Metanephros (tissue), 2 donors: ENCODE data around the gene CEP19. TPM values are rescaled to one million over a fixed set of nuclear protein-coding genes. Genes with fewer than 3 reads are reported as not detected.

Experiments
- small RNA-seq: library from RNA; depleted of rRNA; stranded (forward); fragments of <200 nt; gene quantifications from one replicate; pipeline ENCODE3, GENCODE V24; 2014; ENCODE audit warnings: low replicate concordance
- total RNA-seq: library from RNA; depleted of rRNA; stranded (reverse); fragments of >200 nt; gene quantifications from one replicate; pipeline ENCODE4 v1.2.3, GENCODE V29; 2014

Gene CEP19, protein sequence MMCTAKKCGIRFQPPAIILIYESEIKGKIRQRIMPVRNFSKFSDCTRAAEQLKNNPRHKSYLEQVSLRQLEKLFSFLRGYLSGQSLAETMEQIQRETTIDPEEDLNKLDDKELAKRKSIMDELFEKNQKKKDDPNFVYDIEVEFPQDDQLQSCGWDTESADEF
- total RNA-seq, result 2.2 TPM

GRCh38 chr3:196711838-196712513, at the start of gene CEP19, which contains the start of gene PIGX:
Gene CEP19 (minus strand): TSS chr3:196712250. CDS start chr3:196708657, 3,593 bp downstream.
Gene PIGX (plus strand): TSS chr3:196712377.

DNA sequence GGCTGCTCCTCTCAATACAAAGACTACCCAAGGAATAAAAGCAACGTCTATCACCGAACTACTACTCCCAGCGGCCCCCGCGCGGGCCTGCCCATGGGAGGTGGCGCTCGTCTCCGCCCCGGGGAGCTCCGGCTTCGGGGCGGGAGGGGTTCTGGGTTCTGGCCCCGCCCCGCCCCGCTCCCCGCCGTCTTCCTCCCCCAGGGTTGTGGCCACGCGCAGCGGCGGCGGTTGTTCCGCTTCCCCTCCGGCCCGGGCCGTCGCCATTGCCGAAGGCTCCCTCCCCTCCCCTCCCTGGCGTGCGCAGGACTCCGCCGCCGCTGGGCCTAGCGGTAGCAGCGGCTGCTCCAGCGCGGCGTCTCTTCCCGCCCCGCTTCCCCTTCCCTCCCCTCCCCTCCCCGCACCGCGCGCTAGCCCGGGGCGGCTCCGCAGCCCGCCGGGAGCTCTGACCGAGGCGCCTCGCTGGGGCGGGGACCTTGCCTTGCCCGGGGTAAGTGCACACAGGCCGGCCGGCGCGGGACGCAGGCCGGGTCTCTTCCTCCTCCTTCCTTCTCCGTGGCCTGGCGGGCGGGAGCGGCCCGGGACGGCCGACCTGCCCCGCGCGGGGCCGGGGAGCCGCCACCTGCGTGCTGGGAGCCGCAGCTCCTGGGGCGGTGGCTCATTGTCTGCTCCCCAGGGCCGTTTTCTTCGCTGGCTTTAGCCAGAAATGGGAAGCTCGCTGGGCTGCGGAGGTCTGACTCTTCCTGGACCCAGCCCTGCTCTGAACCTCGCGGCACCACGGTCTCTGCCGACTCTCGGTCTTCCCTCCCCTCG, 27.8 kb upstream of the CEP19 start, which contains the start of gene PAK2:
PAK2 (plus strand) TSS at position 187 of the 810 bp plus-strand sequence. CDS start 42,790 bp downstream, outside the sequence.

Small RNAs within 50 kb of the gene (small RNA-seq; reads per million reads assigned to genes)
- gene RNU4-89P (not detected), gene RNU6-646P (not detected)

Other genes with a start within 250 kb of the CEP19 start
- gene RNF168, start 208.5 kb downstream of the CEP19 start, total RNA-seq, result 16.1 TPM
- 3.5 TPM for gene SMCO1, start 196.9 kb downstream of the CEP19 start, total RNA-seq
- gene WDR53, start 143.7 kb downstream of the CEP19 start, total RNA-seq, result 5.4 TPM
- gene FBXO45, start 143.6 kb downstream of the CEP19 start, total RNA-seq, result 7.1 TPM
- gene NRROS, start 72.6 kb downstream of the CEP19 start, total RNA-seq, result 7.6 TPM
- 25.7 TPM for gene PIGX, start 127 bp upstream of the CEP19 start, total RNA-seq
- 47.8 TPM for gene PAK2, start 27.6 kb upstream of the CEP19 start, total RNA-seq
- 46.5 TPM for gene SENP5, start 155.7 kb upstream of the CEP19 start, total RNA-seq
- gene NCBP2, start 230.3 kb upstream of the CEP19 start, total RNA-seq, result 37.2 TPM